ENCODE measurements around the gene NCL.
"Not testable (repeated sequence)": the region's sequence is repeated elsewhere in the genome, so short reads cannot be mapped to it uniquely, and the experiment has no call there.

NCL gene

DNA sequence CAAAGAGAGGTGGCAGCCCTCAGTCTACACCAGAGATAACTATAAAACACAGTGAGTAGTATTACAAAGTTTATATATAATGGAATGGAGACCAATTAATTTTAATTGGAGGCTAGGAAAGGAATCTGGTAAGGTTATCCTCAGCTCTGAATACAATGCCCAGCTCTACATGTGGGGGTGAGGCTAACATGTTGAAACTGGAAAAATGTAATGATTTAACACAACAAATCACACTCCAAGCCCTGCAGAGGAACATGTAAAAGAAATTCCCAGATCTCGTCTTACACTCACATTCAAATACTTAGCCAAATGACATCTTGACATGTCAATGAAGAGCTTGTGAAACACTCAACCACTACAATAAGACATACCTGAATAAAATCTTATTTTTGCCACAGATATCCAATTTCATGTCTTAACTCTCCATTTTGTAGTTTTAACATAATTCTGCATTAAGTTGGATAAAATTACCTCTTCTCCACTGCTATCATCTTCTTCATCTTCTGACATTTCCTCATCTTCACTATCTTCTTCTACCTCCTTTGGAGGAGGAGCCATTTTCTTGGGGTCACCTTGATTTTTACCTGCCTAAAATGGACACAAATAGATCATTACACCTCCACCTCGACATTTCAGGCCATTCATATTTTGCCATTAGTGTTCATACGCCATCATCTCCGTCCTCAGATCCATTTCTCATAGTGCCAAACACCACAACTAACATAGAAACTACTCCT, 1.4 kb downstream of the NCL start:
- peak overlapping the region; percentile 91 for H3K4me3 ChIP-seq (ENCODE audit: control insufficient read depth, low read depth, low read length)
- DNase-seq (ENCODE audit: low read depth): no peak
- TF ChIP-seq, protein P1, sequence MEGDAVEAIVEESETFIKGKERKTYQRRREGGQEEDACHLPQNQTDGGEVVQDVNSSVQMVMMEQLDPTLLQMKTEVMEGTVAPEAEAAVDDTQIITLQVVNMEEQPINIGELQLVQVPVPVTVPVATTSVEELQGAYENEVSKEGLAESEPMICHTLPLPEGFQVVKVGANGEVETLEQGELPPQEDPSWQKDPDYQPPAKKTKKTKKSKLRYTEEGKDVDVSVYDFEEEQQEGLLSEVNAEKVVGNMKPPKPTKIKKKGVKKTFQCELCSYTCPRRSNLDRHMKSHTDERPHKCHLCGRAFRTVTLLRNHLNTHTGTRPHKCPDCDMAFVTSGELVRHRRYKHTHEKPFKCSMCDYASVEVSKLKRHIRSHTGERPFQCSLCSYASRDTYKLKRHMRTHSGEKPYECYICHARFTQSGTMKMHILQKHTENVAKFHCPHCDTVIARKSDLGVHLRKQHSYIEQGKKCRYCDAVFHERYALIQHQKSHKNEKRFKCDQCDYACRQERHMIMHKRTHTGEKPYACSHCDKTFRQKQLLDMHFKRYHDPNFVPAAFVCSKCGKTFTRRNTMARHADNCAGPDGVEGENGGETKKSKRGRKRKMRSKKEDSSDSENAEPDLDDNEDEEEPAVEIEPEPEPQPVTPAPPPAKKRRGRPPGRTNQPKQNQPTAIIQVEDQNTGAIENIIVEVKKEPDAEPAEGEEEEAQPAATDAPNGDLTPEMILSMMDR (IDR thresholded peaks at IDR 0.05; ENCODE audit: control insufficient read depth, insufficient read depth, low read depth, low read length, missing control alignments): no peak

DNA sequence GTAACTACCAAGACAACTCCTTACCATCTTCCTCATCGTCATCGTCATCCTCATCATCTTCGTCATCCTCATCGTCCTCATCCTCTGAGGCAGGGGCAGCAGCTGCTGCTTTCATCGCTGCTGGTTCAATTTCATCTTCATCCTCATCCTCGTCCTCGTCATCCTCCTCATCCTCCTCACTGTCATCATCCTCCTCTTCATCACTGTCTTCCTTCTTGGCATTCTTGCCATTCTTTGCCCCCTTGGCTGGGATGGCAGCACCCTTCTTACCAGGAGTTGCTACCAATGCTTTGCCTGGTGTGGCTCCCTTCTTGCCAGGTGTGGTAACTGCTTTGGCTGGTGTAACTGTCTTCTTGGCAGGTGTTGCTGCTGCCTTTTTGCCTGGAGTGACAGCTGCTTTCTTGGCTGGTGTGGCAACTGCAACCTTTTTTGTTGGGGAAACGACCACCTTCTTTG, 2.7 kb downstream of the NCL start:
- H3K4me3 ChIP-seq (ENCODE audit: control insufficient read depth, low read depth, low read length): no peak overlapping the region
- TF ChIP-seq, protein P1 (IDR thresholded peaks at IDR 0.05; ENCODE audit: control insufficient read depth, insufficient read depth, low read depth, low read length, missing control alignments): no peak
- DNase-seq (ENCODE audit: low read depth): no peak

DNA sequence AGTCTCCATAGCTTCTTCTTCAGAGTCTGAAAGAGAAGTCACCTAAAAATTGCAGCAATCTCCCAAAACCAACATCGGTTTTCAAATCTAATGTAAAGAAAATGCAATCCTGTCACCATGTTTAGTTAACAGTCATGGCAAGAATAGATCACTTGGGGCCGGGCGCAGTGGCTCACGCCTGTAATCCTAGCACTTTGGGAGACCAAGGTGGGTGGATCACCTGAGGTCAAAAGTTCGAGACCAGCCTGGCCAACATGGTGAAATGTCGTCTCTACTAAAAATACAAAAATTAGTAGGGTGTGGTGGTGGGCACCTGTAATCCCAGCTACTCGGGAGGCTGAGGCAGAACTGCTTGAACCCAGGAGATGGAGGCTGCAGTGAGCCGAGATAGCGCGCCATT, 3.4 kb downstream of the NCL start:
- not testable (repeated sequence) for DNase-seq (ENCODE audit: low read depth); H3K4me3 ChIP-seq (ENCODE audit: control insufficient read depth, low read depth, low read length)

DNA sequence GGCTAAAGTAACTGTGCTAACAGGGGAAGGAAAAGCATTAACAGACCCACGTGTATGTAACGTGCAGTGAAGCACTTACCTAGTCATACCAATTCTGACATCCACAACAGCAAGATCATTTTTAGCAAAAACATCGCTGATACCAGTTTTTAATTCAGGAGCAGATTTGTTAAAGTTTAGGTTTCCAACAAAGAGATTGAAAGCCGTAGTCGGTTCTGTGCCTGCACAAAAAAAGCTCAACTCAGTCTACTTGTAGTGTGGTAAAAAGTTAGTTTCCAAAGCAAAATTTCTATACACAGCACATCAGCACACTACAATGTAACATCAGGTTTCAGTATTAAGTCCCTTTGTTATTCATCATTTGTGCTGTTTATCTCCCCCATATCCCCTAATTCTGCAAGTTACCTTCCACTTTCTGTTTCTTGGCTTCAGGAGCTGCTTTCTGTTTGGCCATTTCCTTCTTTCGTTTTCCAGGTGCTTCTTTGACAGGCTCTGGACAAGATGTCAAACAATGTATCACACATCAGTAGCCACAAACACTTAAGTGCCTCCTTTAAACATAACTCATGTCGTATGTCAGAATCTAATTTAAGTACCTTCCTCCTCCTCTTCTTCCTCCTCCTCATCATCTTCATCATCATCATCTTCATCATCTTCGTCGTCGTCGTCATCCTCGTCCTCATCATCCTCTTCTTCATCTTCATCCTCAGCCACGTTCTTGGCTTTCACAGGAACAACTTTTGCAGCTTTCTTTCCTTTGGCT, 4.0 kb downstream of the NCL start:
- DNase-seq (ENCODE audit: low read depth): no peak
- TF ChIP-seq, protein P1 (IDR thresholded peaks at IDR 0.05; ENCODE audit: control insufficient read depth, insufficient read depth, low read depth, low read length, missing control alignments): no peak
- H3K4me3 ChIP-seq (ENCODE audit: control insufficient read depth, low read depth, low read length): no peak overlapping the region

DNA sequence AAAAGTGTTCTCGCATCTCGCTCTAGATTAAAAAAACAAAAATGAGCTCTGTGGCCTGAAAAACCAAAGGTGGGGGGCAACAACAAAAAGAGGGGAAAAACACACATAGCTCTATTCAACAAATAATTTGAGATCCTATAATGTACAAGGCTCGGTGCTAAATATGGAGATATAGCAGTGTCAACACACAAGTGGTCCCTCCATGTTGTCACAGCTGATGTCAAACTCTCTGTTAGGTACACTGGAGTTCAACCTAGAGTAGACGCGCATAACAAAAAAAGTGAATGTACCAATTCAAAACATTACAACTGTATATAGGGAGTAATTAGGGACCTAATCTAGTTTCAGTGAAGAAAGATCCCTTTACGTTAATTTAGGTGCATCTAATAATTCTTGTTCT, 5.9 kb downstream of the NCL start:
- DNase-seq (ENCODE audit: low read depth): no peak
- TF ChIP-seq, protein P1 (IDR thresholded peaks at IDR 0.05; ENCODE audit: control insufficient read depth, insufficient read depth, low read depth, low read length, missing control alignments): no peak
- no peak overlapping the region for H3K4me3 ChIP-seq (ENCODE audit: control insufficient read depth, low read depth, low read length)

DNA sequence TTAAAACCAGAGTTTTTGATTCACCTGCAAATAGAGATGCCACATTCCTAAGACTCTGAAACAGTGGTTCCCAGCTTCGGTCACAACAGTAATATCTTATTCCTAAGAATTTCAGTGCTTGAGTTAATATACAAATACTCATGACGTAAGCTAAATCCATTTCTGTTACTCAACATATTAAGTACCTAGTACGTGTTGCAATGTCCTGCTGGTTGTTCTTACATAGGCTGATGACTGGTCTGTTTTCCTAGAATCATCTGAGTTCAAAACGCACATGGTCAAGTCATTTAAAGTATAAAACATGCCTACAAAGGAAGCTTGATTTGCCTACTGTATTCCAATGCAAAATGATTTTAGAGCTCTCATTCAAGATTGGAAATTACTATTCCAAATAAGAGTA, 7.2 kb downstream of the NCL start:
- TF ChIP-seq, protein P1 (IDR thresholded peaks at IDR 0.05; ENCODE audit: control insufficient read depth, insufficient read depth, low read depth, low read length, missing control alignments): no peak
- no peak for DNase-seq (ENCODE audit: low read depth)
- no peak overlapping the region for H3K4me3 ChIP-seq (ENCODE audit: control insufficient read depth, low read depth, low read length)
